Activated CD4-positive, alpha-beta T cell treated with anti-CD3 and anti-CD28 coated beads, Interleukin-2, amount 50 U/mL, for 24 hours (primary cell): ENCODE results near the gene DBN1.

Source experiments
- DNase-seq, 2 donors: peaks; one replicate each; pipeline ENCODE4 v3.0.0-alpha.2; 2020; ENCODE audit warnings: low read depth in 1 of 2, low spot score in 1 of 2

DBN1 gene

GRCh38 chr5:177473443-177474001, at the start of gene DBN1:
TSS of gene DBN1 (minus strand) at chr5:177473634. CDS start at chr5:177473521, 113 bp downstream.
- no peak for DNase-seq

- DNase-seq: no peak
Measured at GRCh38 chr5:177520916-177521513, 47.6 kb upstream of the DBN1 start.

- DNase-seq: no peak
Measured at GRCh38 chr5:177520271-177520670, 46.8 kb upstream of the DBN1 start.

GRCh38 chr5:177519463-177520235, 46.2 kb upstream of the DBN1 start:
- DNase-seq: no peak

- DNase-seq: peak; percentile 93 to 94
Measured at GRCh38 chr5:177516601-177517568, 43.5 kb upstream of the DBN1 start, which contains the start of gene DDX41. TSS of gene DDX41 (minus strand) at chr5:177516961. CDS start at chr5:177516945, 16 bp downstream.

GRCh38 chr5:177515580-177515979, 42.1 kb upstream of the DBN1 start:
- DNase-seq: no peak

GRCh38 chr5:177514541-177514940, 41.1 kb upstream of the DBN1 start:
- DNase-seq: no peak

- no peak for DNase-seq
Measured at GRCh38 chr5:177513500-177513899, 40.1 kb upstream of the DBN1 start.

GRCh38 chr5:177512736-177513380, 39.4 kb upstream of the DBN1 start:
- no peak for DNase-seq

- no peak for DNase-seq
Measured at GRCh38 chr5:177511796-177512675, 38.6 kb upstream of the DBN1 start.

- no peak for DNase-seq
Measured at GRCh38 chr5:177511181-177511580, 37.7 kb upstream of the DBN1 start.

GRCh38 chr5:177510567-177511053, 37.2 kb upstream of the DBN1 start:
- no peak for DNase-seq

- no peak for DNase-seq
Measured at GRCh38 chr5:177509991-177510566, 36.6 kb upstream of the DBN1 start.

- DNase-seq: no peak
Measured at GRCh38 chr5:177509381-177509951, 36.0 kb upstream of the DBN1 start, which contains the start of gene DOK3. TSS of gene DOK3 (minus strand) at chr5:177509826. CDS start at chr5:177509540, 286 bp downstream.

GRCh38 chr5:177508837-177509236, 35.4 kb upstream of the DBN1 start:
- DNase-seq: no peak

GRCh38 chr5:177508221-177508611, 34.8 kb upstream of the DBN1 start:
- no peak for DNase-seq

- no peak for DNase-seq
Measured at GRCh38 chr5:177507596-177508220, 34.3 kb upstream of the DBN1 start.

- DNase-seq: no peak
Measured at GRCh38 chr5:177507165-177507564, 33.7 kb upstream of the DBN1 start.
